ENCODE results near the gene TAF1D.
"Not testable (repeated sequence)": the region's sequence is repeated elsewhere in the genome, so short reads cannot be mapped to it uniquely, and the experiment has no call there.

The TAF1D gene

GRCh38 chr11:93746101-93746500 lies 4.8 kb upstream of the TAF1D start:
- DNase-seq (ENCODE audit: low read depth), result no peak

DNA sequence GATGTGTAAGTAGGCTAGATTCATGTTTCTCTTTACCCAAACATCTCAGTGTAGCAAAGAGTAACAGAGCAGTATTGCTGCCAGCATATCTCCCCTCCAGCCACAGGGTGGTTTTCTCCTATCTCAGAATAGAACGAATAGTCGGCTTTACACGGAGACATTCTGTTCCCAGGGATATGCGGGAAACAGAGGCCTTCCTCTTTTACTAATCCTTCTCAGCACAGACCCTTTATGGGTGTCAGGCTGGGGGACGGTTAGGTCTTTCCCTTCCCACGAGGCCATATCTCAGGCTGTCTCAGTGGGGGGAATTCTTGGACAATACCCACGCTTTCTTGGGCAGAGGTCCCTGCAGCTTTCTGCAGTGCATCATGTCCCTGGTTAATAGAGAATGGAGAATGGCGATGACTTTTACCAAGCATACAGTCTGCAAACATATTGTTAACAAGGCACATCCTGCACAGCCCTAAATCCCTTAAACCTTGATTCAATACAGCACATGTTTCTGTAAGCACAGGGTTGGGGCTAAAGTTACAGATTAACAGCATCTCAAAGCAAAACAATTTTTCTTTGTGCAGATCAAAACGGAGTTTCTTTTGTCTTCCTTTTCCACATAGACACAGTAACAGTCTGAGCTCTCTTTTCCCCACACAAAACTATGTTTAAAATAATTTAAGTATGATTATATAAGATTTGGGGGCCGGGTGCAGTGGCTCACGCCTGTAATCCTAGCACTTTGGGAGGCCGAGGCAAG lies 3.9 kb upstream of the TAF1D start:
- not testable (repeated sequence) for DNase-seq (ENCODE audit: low read depth)

DNA sequence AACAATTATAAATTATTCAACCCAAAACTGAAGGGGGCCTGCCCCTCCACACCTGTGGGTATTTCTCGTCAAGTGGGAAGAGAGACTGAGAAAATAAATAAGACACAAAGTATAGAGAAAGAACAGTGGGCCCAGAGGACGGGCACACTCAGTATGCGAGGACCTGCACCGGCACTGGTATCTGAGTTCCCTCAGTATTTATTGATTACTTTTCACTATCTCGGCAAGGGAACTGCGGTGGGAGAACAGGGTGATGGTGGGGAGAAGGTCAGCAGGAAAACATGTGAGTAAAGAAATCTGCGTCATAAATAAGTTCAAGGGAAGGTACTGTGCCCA lies 3.3 kb upstream of the TAF1D start:
- no peak for DNase-seq (ENCODE audit: low read depth)

GRCh38 chr11:93743291-93743690 lies 2.0 kb upstream of the TAF1D start:
- DNase-seq (ENCODE audit: low read depth), result no peak

GRCh38 chr11:93741882-93742226 lies 559 bp upstream of the TAF1D start:
- DNase-seq (ENCODE audit: low read depth), result no peak

DNA sequence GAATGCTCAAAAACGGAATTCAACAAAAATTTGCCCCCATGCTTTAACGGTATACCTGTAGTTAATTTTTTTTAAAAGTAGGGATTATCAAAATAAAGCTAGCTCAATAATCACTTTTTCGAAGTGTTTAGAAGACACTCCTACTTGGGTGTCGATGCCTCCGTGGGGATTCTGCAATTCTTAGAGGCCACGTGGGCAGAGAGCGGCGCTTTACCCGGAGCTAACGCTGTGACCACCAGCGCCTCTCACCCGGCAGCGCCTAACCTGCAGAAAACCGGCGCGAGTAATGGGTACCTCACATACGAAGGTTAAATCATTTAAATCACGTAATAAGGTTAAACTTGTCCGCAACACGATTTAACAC lies 583 bp downstream of the TAF1D start:
- peak; percentile 58 for DNase-seq (ENCODE audit: low read depth)

GRCh38 chr11:93740031-93740729 lies 1.1 kb downstream of the TAF1D start:
- DNase-seq (ENCODE audit: low read depth), result no peak

DNA sequence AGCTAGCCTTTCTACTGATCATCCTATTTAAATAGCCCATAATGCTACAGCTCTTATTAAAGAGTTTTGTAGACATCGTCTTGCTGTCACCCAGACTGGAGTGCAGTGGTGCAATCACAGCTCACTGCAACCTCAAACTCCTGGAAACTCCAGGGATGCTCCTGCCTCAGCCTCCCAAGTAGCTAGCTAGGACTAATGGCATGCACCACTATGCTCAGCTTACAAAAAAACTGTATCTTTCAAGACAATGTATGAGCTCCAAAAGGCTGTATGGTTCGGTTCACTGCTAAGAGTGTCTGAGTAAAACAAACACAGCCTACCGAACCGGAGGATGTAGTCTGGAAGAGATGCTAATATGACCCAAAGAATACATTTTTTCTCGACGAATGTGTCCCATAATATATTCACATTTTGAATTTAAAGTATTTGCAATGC lies 2.6 kb downstream of the TAF1D start:
- DNase-seq (ENCODE audit: low read depth), result no peak

DNA sequence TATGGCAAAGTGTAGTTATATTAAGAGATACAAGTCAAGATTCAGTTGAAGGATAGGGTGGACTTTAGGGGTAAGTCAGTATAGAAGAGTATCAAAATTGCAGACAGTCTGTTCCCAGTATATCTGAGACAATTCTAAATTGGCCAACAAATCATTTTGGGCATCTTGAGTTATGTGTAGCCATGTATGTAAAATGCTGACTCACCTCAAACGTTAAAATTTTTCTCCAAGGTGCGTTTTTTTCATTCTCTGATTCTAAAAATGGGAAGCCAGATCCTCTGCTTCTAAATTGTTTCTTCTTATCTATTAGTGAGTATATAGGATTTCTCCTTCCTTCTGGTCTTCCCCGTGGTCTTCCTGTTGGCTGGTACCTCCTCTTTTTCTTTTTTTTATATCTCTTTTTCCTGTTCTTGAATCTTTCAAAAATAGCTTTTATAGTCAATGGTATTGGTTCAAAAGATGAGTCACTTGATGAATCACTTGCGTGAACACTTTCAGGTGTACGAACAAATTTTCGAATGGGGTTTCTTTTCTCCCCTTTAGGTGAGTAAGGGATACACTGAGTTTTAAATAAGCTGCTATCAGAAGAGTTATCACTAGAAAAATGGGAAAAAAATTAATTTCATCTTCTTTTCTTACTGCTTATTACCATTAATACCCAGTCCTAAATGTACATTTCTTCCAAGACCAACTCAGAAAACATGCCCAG lies 3.2 kb downstream of the TAF1D start:
- DNase-seq (ENCODE audit: low read depth), result no peak

DNA sequence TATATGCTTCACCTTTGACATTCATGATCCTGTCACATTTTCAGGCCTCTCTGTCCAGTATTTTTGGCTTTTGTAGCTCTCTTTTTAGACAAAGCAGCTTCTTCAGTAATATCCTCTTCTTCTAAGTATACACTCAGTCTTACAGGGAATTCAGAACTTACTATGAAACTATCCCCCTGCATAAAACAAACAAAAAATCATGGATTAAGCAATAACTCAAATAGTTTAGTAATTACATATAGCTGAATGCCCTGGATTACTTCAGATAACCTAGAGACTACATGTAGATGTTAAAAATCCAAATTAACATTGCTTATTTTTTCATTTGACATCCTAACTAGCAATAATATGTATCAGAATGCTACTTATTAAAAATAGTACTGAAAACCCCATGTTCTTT lies 5.2 kb downstream of the TAF1D start:
- DNase-seq (ENCODE audit: low read depth), result no peak

GRCh38 chr11:93735627-93736026 lies 5.7 kb downstream of the TAF1D start:
- DNase-seq (ENCODE audit: low read depth), result no peak

DNA sequence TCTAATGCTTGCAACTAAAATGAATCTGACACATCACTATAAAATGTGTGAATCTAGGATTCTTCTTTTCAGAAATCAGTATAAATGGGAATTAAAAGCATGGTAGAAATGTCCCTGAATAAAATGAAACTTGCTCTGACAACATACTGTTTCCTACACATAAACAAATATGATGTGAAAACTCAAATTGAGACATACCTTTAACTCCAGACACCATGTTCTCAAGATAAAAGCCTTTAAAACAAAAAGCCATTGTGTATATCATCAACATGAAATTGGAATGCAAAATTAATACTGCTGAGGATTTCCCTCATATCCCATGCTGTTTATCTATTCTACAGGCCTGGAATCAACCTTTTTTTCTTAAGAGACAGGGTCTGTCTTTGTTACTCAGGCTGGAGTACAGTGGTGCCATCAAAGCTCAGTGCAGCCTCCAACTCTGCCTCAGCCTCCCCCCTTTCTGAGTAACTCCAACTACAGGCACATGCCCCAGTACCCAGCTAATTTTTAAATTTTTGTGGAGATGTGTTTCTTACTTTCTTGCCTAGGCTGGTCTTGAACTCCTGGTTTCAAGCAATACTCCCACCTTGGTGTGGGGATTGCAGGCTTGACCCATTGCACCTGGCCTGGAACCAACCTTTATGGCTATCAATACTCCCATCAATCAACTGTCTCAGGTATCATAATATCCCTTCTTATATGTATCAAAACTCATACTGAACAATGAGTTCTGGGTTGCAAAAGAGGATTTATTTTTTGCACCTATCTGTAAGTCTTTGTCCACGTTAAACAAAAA lies 6.7 kb downstream of the TAF1D start:
- no peak for DNase-seq (ENCODE audit: low read depth)

- no peak for DNase-seq (ENCODE audit: low read depth)
Observed at GRCh38 chr11:93733474-93733873, 7.8 kb downstream of the TAF1D start.

GRCh38 chr11:93732237-93732892 lies 8.9 kb downstream of the TAF1D start:
- no peak for DNase-seq (ENCODE audit: low read depth)

GRCh38 chr11:93730108-93731107 lies 10.9 kb downstream of the TAF1D start:
- DNase-seq (ENCODE audit: low read depth), result no peak

DNA sequence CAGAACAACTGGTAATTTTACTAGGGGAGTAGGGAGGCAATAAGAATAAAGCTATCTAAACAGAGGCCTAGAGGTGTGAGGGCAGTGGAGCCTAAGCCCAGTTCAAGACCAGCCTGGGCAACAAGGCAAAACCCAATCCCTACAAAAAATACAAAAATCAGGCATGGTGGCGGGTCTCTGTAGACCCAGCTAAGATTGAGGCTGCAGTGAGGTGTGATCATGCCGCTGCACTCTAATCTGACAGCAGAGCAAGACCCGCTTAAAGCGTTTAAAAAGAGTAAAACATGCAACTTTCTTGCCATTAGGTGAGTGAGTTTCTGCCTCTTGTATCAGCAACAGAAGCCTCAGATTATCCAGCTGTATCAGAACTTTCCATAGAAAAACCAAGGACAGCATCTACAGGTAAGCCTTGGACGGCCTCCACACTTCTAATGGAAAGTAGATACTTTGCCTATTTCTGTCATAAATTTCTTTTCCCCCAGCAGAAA lies 12.1 kb downstream of the TAF1D start:
- no peak for DNase-seq (ENCODE audit: low read depth)

DNA sequence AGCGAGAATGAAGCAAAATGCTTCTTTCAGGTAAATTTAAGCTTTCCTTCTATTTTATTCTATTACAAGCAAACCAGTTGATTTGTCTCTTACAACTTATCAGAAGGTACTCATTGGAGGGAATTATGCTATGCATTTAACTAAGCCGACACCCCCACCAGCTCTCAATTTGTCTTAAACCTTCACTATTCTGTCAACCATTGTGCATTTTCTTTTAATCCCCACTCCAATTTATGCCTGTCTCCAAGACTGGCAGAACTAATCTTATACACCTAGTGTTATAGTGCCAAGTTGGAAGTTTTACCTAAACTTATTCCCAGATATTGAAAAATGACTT lies 12.5 kb downstream of the TAF1D start:
- DNase-seq (ENCODE audit: low read depth), result no peak

- DNase-seq (ENCODE audit: low read depth), result no peak
Observed at GRCh38 chr11:93727985-93728791, 13.1 kb downstream of the TAF1D start.

DNA sequence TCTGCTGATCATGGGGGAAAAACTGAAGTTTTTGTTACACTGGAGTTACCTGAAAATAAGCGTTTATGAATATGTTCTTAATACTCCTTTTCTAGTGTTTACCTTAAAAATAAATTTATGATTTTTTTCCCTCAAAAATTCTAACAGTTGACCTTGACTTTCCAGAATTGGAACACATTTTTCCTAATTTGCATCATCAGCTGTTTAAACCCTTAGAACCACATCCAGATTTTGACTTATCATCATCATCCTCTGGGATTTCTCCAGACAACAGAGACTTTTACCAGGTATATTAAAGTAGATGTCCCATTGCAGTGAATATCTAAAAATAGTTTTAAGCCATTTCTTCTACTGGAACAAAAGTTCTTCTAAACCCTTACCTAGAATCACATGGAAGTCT lies 17.2 kb downstream of the TAF1D start:
- no peak for DNase-seq (ENCODE audit: low read depth)

GRCh38 chr11:93720522-93720921 lies 20.8 kb downstream of the TAF1D start:
- no peak for DNase-seq (ENCODE audit: low read depth)
